SKM-1 (cell line): ENCODE results near the gene TXNDC9.
A peak's percentile ranks its signal among the peaks of the same experiment; 100 is the strongest.
"Not testable (repeated sequence)": the region's sequence is repeated elsewhere in the genome, so short reads cannot be mapped to it uniquely, and the experiment has no call there.

Source experiments
- DNase-seq: peaks from one replicate; lab custom pipeline; 2025; ENCODE audit not compliant: unreplicated experiment; lab: John Stamatoyannopoulos, UW

Gene TXNDC9

DNA sequence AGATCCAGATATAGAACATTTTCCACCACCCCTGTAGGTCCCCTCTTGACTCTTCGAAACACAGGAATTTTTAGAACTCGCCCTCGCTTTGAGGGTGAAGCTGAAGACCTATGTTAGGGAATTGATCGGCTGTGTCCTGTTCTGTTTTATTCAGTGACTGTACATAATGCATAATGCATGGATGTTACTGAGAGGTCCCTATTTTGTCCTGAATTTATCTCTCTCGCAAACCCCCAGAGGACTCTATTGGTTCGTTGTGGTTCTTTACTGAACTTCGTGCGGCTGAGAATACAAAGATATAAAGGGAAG lies 625 bp upstream of the TXNDC9 start:
- DNase-seq, result peak; percentile 68

- no peak for DNase-seq
These were observed 10.7 kb downstream of the TXNDC9 start for GRCh38 chr2:99325384-99325783.

DNA sequence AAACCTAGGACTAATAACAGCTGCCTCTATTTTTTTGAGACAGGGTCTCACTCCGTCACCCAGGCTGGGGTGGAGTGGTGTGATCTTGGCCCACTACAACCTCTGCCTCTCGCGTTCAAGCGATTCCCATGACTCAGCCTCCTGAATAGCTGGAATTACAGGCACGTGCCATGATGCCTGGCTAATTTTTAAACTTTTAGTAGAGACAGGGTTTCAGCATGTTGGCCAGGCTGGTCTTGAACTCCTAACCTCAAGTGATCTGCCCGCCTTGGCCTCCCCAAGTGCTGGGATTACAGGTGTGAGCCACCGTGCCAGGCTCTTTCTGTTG lies 18.3 kb downstream of the TXNDC9 start:
- not testable (repeated sequence) for DNase-seq

- DNase-seq, result no peak
These were observed 18.8 kb downstream of the TXNDC9 start for GRCh38 chr2:99317161-99317872.

DNA sequence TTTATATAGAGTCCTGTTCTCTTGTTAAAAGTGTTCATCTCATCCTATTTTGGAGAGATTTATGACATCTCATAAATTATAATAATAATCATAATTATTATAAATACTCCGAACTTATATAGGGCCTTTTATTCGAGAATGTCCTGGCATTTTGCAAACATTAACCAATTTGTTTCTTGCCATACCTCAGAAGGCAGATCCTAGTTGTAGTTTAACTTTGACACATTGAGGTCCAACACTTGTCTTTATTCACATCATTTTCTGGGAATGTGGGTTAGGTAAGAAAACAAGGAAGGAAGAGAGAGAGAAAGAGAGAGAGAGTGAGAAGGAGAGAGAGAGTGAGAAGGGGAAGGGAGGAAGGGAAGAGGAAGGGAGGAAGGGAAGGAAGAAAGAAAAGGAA lies 35.0 kb downstream of the TXNDC9 start, which contains the start of gene LYG1:
Gene LYG1 (minus strand): TSS at position 101 of the 400 bp plus-strand sequence. CDS start 5,527 bp downstream, outside the sequence.
- DNase-seq, result not testable (repeated sequence)

- DNase-seq, result no peak
These were observed 36.6 kb downstream of the TXNDC9 start for GRCh38 chr2:99299580-99299979.

DNA sequence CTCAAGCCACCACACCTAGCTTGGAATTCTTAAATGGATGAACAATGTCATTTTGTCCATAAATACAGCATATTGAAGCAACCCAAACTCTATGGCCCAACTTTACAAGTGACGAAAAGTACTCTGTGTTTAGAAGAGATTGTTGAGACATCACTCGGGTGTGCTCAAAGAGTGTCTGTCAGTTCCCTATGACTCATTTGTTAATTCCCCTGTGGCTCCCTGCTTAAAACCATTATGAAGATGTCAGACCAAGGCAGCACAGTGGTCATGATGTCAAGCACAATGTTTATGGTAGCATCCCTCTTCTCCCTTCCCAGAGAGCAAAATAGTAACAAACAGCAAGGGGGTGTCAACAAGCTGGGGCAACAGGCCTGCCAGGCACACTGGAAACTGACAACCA lies 38.1 kb downstream of the TXNDC9 start:
- no peak for DNase-seq

DNA sequence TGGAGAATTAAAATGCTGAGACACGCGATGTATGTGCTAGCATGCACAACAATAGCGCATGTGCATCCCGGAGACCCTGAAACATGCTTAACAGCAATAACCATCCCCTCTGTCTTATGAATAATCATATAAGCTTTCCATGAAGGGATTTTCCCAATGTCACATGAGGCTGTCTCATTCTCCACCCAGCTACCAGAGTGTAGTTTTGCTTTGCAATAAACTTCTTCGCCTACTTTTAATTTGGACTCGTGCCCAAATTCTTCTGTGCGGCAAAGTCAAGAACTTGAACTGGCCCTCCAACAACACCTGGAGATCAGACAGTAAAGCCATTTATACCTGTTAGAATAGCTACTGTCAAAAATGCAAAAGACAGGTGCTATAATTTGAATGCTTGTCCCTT lies 50.6 kb downstream of the TXNDC9 start:
- DNase-seq, result no peak

- no peak for DNase-seq
These were observed 56.0 kb downstream of the TXNDC9 start for GRCh38 chr2:99279969-99280695.

DNA sequence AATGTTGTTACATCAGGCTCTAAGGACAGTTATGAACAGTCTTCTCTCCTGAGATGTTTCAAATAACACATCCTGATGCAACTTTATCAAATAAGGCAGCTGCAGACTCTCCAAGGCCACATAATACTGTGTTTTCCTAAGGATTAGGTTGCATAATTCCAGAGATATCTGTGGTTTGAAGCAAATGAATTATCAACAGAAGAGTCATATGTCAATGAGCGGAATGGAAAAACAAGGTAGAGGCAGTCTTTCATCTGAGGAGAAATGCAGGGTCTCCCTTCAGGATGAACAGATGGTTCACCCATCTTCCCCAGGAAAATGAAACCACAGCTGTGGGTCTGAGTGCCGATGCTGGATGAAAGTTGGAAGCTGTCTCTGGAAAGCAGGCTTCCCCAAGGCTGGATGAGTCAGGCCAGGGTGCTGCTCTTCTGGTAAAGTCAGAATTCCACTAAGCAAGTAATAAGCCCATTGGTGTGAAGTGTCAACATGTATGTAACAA lies 57.3 kb downstream of the TXNDC9 start:
- DNase-seq, result no peak

DNA sequence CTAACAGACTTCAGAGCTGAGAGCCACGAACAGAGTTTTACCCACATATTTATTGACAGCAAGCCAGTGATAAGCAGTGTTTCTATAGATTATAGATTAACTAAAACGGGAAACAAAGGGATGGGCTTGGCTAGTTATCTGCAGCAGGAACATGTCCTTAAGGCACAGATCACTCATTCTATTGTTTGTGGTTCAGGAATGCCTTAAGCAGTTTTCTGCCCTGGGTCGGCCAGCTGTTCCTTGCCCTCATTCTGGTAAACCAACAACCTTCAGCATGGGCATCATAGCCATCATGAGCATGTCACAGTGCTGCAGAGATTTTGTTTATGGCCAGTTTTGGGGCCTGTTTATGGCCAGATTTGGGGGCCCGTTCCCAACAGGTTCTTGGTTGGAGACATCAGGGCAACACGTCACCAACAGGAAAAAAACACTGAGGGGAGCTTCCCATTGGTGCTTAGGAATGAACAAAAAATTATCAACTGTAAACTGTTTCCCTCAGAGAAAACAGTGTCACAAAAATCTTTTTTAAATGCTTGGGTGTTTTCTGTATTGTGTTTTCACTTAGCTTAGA lies 57.9 kb downstream of the TXNDC9 start:
- DNase-seq, result not testable (repeated sequence)

DNA sequence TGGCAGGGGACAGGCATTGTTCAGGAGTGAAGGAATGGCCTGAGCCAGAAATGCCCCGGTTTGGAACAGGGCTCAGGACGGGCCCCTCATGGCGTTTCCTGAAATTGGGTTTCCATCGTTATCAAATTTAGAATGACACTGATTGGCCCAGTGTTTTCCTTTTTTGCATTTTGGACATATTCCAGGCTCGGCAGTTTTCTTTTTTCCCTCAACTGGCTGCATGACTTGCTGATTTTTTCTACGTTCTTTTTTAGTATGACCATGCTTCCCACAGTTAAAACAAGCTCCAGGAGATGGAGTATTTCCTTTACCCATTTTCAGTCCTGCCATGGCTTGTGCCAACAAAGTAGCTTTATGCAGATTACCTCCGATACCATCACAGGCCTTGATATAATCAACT lies 60.3 kb downstream of the TXNDC9 start:
- DNase-seq, result no peak
